Right cardiac atrium (tissue), 5 donors: ENCODE results near the gene KRT76. TPM values are rescaled to one million over a fixed set of nuclear protein-coding genes. Genes with fewer than 3 reads are reported as not detected.

Experiments
- ATAC-seq, 2 donors: fragments of 200-7000 bp; cut with Tn5 transposase; one replicate each; pipeline versions ENCODE4 v1.8.0 to v1.9.1; 2020; ENCODE audit warnings: moderate library complexity in 2 of 2, mild to moderate bottlenecking in 1 of 2
- DNase-seq, 3 donors: peaks; one replicate each; pipeline ENCODE4 v3.0.0-alpha.2; 2020
- H3K27ac ChIP-seq: one replicate; pipeline ENCODE4 v1.5.1; 2013; ENCODE audit warnings: mild to moderate bottlenecking, low read length, control low read depth, moderate library complexity
- H3K27me3 ChIP-seq: one replicate; pipeline ENCODE4 v1.6.1; 2013; ENCODE audit not compliant: control insufficient read depth, insufficient read depth
- H3K4me1 ChIP-seq: one replicate; pipeline ENCODE4 v1.6.1; 2013; ENCODE audit warnings: low read length; ENCODE audit not compliant: control insufficient read depth, insufficient read depth
- H3K4me3 ChIP-seq: one replicate; pipeline ENCODE4 v1.5.1; 2013; ENCODE audit warnings: low read length, control low read depth
- H3K9me3 ChIP-seq: one replicate; pipeline ENCODE4 v1.6.1; 2013; ENCODE audit warnings: low read length; ENCODE audit not compliant: control insufficient read depth
- WGBS: extraction: QIAGEN DNeasy Blood & Tissue Kit; methylation state at CpG from one replicate; pipeline ENCODE4 v1.1.7; 2013; 5-methylcytosine and 5-hydroxymethylcytosine counted together
- intact Hi-C, 4 donors: fragments of 100-400 bp; cut with DNase I; formaldehyde crosslinking; loops; one replicate each; pipeline versions ENCODE4 v1.11.0 to v1.14.0; 2022 to 2023
- polyA plus RNA-seq: library from polyadenylated mRNA; stranded (reverse); fragments of 200-250 nt; gene quantifications from one replicate; pipeline ENCODE4 v1.2.3, GENCODE V29; 2013
- total RNA-seq, 4 donors: library from RNA; stranded (reverse); fragmentation: NEBNext Ultra II Directional; extraction: Animal tissue kit (Norgen Biotek cat#: 25700); gene quantifications; one replicate each; pipeline ENCODE4 v1.2.1, GENCODE V29; 2021
- donor health status: healthy with polysubstance abuse.
- donor health status: DM: no; HTN: yes; CAD: no.
- donor health status: DM: no; HTN: no; CAD: no.
- donor health status: DM: no; HTN: yes; CAD: no; lungs with severe emphysema.
- donor health status: DM: yes; HTN: yes; CAD: no.

Gene KRT76
- total and polyA plus RNA-seq, 5 donors, result not detected

DNA sequence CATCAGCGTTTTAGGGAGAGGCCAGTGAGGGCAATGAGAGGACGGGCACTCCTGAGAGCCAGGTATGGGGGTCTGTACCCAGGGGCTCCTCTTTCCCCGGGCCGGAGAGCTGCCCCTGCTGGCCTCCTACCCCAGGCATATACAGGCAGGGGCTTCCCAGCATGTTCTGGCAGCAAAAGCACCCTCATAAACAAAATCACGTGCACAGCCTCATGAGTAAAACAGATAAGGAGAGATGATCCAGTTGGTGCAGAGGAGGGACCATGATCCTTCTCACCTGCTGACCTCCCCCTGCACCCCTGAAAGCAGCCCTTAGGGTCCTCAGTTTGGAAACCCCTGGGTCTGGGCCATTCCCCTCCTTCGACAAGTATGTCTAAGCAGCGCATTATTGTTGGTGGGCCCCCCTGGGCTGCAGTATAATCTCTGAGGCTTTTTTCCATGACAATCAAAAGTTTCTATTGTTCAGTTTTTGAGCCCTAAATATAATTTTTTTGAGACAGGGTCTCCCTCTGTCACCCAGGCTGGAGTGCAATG lies 41.8 kb upstream of the KRT76 start:
- H3K9me3 ChIP-seq, result no peaks in the 10 kb centered on the region
- no peak overlapping the region for H3K4me3 ChIP-seq
- no peaks in the 10 kb centered on the region for H3K4me1 ChIP-seq
- intact Hi-C loops, result no loop called here
- no peaks in the 10 kb centered on the region for H3K27me3 ChIP-seq
- DNase-seq (no peak), ATAC-seq (no peak)
- WGBS, result 58% methylated on average over 7 of the region's 7 CpGs
- no peak overlapping the region for H3K27ac ChIP-seq

DNA sequence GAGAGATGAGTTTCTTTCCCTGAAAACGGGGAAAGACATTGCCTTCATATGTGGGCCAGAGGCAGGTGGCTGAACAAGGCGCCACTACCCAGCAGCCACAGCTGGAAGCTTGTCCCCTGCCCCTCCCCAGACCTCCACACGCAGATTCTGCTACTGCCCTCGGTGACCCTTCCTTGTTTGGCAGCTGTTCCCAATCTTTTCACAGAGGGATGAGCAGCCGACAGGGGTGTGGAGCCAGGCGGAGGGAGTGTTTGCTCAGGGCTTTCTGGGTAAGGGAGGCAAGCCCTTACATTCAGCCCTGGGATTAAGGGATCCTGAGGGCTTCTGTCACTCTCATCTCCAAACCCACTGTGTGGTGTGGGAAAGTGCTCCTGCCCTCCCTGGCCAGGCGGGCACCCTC lies 41.2 kb upstream of the KRT76 start:
- DNase-seq (no peak), ATAC-seq (no peak)
- intact Hi-C loops, result no loop called here
- Histone ChIP-seq H3K27me3 (no peaks in the 10 kb centered on the region), H3K27ac (no peak overlapping the region), H3K4me3 (no peak overlapping the region), H3K9me3 (no peaks in the 10 kb centered on the region), H3K4me1 (no peaks in the 10 kb centered on the region)
- WGBS, result 40% methylated on average over 7 of the region's 7 CpGs

DNA sequence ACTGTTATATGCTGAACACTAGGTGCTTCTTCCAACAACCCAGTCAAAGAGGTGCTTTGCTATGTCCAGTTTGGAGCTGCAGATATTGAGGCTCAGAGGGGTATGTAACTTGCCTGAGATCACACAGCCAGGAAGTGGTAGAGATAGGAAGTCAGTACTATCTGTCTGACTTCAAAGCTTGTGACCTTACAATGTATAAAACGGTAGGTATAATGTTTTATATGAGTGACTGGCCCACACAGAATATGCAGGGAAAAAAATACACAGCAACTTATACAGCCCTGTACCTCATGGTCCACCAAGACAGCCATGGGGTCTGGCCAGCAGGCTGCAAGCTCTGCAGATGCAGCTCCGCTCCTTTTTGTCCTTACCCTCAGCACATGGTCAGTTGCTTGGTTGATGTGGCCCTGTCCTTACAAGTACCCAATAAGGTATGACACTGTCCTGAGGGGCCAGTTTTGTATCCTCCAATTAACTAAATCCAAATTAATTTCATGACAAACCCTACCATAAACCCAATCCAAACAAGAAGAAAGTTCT lies 40.6 kb upstream of the KRT76 start:
- intact Hi-C loops, result no loop called here
- H3K27me3 ChIP-seq, result no peaks in the 10 kb centered on the region
- 72% methylated on average over 2 of the region's 2 CpGs for WGBS

GRCh38 chr12:52817003-52817698 lies 40.0 kb upstream of the KRT76 start:
- WGBS, result 89% methylated on average over 8 of the region's 8 CpGs
- DNase-seq (no peak), ATAC-seq (no peak)
- Histone ChIP-seq H3K9me3 (no peaks in the 10 kb centered on the region), H3K27ac (no peak overlapping the region), H3K4me1 (no peaks in the 10 kb centered on the region), H3K27me3 (no peaks in the 10 kb centered on the region), H3K4me3 (no peak overlapping the region)
- intact Hi-C loops, result no loop called here

More for the DNA sequence above, 40.6 kb upstream of the KRT76 start:
- H3K4me1 ChIP-seq, result no peaks in the 10 kb centered on the region
- DNase-seq (no peak), ATAC-seq (no peak)
- no peak overlapping the region for H3K4me3 ChIP-seq
- H3K9me3 ChIP-seq, result no peaks in the 10 kb centered on the region
- H3K27ac ChIP-seq, result no peak overlapping the region

DNA sequence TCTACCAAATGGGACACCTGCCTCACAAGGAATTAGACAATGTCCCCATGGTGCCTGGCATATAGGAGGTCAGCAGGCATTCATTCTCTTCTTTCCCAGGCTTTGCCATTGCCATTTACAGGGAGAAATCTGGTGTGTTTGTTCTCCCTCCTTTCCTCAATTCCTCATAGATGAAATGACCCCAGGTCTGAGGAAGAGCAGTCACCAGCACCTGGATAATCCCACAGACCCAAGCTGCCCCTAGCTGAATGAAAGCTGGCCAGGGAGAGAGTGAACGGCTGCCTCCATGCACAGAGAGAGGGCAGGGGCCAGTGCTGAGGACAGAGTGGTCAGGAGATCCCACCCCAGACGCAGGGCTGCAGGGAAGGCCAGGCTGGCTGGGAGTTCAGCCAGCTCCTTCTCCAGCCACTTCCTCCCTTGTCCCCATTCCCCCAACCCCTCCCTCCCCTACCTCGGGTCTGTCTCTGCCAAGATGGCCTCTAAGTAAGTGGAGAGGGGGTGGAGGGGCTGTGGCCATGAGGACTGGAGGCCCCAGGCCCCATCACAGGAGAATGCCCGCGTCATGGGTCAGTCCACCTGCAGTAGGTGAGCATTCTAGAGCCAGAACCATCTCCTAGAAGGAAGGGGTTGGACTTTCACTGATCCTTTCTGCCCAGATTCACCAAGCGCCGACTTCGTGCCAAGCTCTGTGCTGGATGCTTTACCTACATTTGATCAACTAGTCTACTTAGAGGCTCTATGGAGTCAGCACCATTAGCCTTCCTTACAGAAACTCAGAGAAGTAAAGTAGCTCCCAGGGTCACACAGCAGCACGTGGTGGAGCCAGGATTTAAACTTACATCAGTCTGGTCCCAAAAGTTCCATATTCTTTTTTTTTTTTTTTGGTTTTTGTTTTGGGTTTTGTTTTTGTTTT lies 38.8 kb upstream of the KRT76 start:
- intact Hi-C loops, result no loop called here
- H3K27ac ChIP-seq, result no peak overlapping the region

GRCh38 chr12:52815161-52815560 lies 38.0 kb upstream of the KRT76 start:
- no peaks in the 10 kb centered on the region for H3K27me3 ChIP-seq
- DNase-seq (no peak), ATAC-seq (no peak)
- no peaks in the 10 kb centered on the region for H3K4me1 ChIP-seq
- intact Hi-C loops, result no loop called here
- 87% methylated on average over 4 of the region's 4 CpGs for WGBS
- H3K27ac ChIP-seq, result no peak overlapping the region
- H3K4me3 ChIP-seq, result no peak overlapping the region
- no peaks in the 10 kb centered on the region for H3K9me3 ChIP-seq

More for the DNA sequence above, 38.8 kb upstream of the KRT76 start:
- no peaks in the 10 kb centered on the region for H3K4me1 ChIP-seq
- DNase-seq (no peak), ATAC-seq (no peak)
- no peak overlapping the region for H3K4me3 ChIP-seq
- WGBS, result 63% methylated on average over 9 of the region's 9 CpGs
- no peaks in the 10 kb centered on the region for H3K9me3 ChIP-seq
- no peaks in the 10 kb centered on the region for H3K27me3 ChIP-seq

- no peaks in the 10 kb centered on the region for H3K9me3 ChIP-seq
- WGBS, result 77% methylated on average over 4 of the region's 4 CpGs
Observed at GRCh38 chr12:52814710-52815155, 37.6 kb upstream of the KRT76 start.

DNA sequence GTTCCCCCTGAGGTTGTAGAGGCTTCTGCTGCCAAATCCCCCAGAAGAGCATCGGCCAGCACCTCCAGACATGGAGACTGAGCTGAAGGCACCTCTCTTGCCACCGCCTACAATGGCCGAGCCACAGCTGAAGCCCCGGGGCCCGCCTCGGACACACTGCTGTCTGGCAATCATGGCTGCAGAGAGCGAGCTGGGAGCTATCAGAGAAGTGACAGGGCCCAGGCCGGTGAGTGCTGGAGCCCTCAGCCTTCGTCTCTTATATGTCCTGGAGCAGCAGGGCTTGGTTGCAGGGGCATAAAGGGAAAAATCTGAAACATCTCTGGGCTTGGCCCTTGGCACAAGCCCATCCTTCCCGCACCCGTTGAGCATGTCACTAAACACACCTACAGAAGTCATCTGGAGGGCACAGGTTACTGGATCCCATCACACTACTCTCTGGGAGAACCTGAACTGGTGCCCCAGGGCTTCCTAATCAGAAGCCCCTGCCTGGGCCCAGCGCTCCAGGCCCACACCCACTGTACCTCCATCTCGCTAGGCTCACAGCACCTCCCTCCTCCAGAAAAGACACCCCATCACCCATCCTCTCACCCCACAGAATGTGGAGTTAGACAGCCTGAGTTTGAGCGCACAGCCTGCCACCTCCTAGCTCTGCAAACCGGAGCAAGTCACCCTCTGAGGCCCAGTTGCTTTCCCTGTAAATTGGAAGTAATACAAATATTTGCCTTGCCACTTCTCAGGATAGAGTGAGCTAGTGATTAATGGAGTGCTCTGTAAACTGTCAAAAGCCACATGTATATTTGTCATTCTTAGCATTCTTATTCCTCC lies 37.0 kb upstream of the KRT76 start, which contains the start of gene KRT4:
Gene KRT4, minus strand, starts transcription at position 232 of the 825 bp plus-strand sequence. Its CDS starts 58 bp downstream, at position 174.
- no peaks in the 10 kb centered on the region for H3K9me3 ChIP-seq
- intact Hi-C loops, result no loop called here
- WGBS, result 80% methylated on average over 15 of the region's 15 CpGs
- no peak within 1 kb of the TSS for H3K4me3 ChIP-seq
- no peaks in the 10 kb centered on the region for H3K4me1 ChIP-seq
- no peaks in the 10 kb centered on the region for H3K27me3 ChIP-seq
- no peak for ATAC-seq
- peak in 1 of 3 donors; percentile 36 for DNase-seq
- H3K27ac ChIP-seq, result no peak within 1 kb of the TSS

More at GRCh38 chr12:52814710-52815155, 37.6 kb upstream of the KRT76 start:
- ATAC-seq (no peak), DNase-seq (no peak)
- Histone ChIP-seq H3K4me1 (no peaks in the 10 kb centered on the region), H3K27me3 (no peaks in the 10 kb centered on the region), H3K27ac (no peak overlapping the region), H3K4me3 (no peak overlapping the region)
- intact Hi-C loops, result no loop called here

DNA sequence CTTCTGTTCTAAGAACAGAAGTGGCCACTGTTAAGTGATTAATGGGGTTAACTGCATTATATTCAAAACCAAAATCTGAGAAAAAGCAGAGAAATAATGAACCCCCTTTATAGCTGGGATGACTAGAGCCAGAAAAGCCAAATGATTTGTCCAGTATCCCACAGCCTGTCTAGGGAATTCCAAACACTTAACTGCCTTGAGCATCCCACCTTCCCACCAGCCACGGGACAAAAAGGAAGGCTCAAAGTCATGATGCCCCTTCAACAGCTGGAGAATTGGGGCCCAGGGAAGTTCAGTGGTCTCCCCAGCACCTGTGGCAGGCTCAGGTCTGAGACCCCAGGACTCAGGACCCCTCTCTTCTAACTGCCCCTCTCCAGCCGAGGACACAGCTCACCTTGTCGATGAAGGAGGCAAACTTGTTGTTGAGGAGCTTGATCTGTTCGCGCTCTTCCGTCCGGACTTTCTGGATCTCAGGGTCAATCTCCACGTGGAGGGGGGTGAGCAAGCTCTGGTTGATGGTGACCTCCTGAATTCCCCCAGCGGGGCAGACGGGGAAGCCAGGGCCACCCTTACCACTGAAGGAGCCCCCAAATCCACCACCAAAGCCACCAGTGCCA lies 36.2 kb upstream of the KRT76 start:
- H3K9me3 ChIP-seq, result no peaks in the 10 kb centered on the region
- no peak for ATAC-seq
- H3K4me3 ChIP-seq, result no peak overlapping the region
- H3K27me3 ChIP-seq, result no peaks in the 10 kb centered on the region
- intact Hi-C loops, result no loop called here
- H3K4me1 ChIP-seq, result no peaks in the 10 kb centered on the region
- H3K27ac ChIP-seq, result no peak overlapping the region
- 87% methylated on average over 10 of the region's 10 CpGs for WGBS
- no peak for DNase-seq

DNA sequence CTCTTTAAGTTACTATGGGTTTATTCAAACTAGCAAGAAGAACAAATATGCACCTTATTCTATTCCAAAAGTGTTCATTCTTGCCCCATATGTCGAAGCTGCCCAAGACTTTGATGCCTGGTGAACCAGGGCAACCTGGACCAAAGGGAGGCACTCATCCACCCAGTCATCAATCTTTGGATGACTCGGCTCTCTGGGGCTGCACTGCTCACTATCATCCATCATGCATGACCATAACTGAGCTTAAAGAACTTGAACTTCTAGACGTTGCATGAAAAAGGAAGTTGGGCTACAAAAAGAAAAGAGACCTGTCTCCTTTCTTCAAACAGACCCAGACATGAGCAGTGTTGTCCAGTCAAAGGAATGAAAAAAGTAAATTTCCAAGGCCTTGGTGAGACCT lies 35.6 kb upstream of the KRT76 start:
- 56% methylated on average over 3 of the region's 3 CpGs for WGBS
- intact Hi-C loops, result no loop called here
- ATAC-seq, result no peak
- no peak overlapping the region for H3K27ac ChIP-seq
- H3K4me1 ChIP-seq, result no peaks in the 10 kb centered on the region
- H3K4me3 ChIP-seq, result no peak overlapping the region
- no peak for DNase-seq
- no peaks in the 10 kb centered on the region for H3K27me3 ChIP-seq
- H3K9me3 ChIP-seq, result no peaks in the 10 kb centered on the region
